Effector memory CD4-positive, alpha-beta T cell (primary cell): ENCODE results near the gene MEF2D.

Experiments
- DNase-seq, 3 donors: peaks; one replicate each; pipeline ENCODE4 v3.0.0-alpha.2; 2020
- H3K27ac ChIP-seq: 2 replicates; pipeline ENCODE4 v1.7.0; 2013; ENCODE audit warnings: mild to moderate bottlenecking, low read length, moderate library complexity; ENCODE audit not compliant: insufficient read depth, poor library complexity, severe bottlenecking
- H3K27me3 ChIP-seq: replicated peaks from 2 replicates; pipeline ENCODE4 v1.7.0; 2013; ENCODE audit warnings: mild to moderate bottlenecking, low read length; ENCODE audit not compliant: insufficient read depth, control insufficient read depth, poor library complexity, severe bottlenecking
- H3K36me3 ChIP-seq: 2 replicates; pipeline ENCODE4 v1.7.0; 2013; ENCODE audit warnings: mild to moderate bottlenecking, low read length, moderate library complexity; ENCODE audit not compliant: control insufficient read depth, insufficient read depth
- H3K4me1 ChIP-seq: 2 replicates; pipeline ENCODE4 v1.7.0; 2013; ENCODE audit warnings: low read length, mild to moderate bottlenecking; ENCODE audit not compliant: control insufficient read depth, insufficient read depth, poor library complexity, severe bottlenecking
- H3K4me3 ChIP-seq: 2 replicates; pipeline ENCODE4 v1.7.0; 2013; ENCODE audit warnings: low read length, low read depth, mild to moderate bottlenecking; ENCODE audit not compliant: insufficient read depth, poor library complexity, severe bottlenecking
- H3K9me3 ChIP-seq: 2 replicates; pipeline ENCODE4 v1.7.0; 2013; ENCODE audit warnings: mild to moderate bottlenecking, low read length, moderate library complexity; ENCODE audit not compliant: control insufficient read depth

MEF2D gene

GRCh38 chr1:156538711-156539440 is 38.3 kb upstream of the MEF2D start:
- Histone ChIP-seq H3K27ac (no peak overlapping the region), H3K4me3 (no peak overlapping the region), H3K4me1 (no peaks in the 10 kb centered on the region), H3K9me3 (no peaks in the 10 kb centered on the region), H3K36me3 (no peaks in the 10 kb centered on the region), H3K27me3 (no peaks in the 10 kb centered on the region)
- no peak for DNase-seq

- no peaks in the 10 kb centered on the region for H3K4me1 ChIP-seq
- no peaks in the 10 kb centered on the region for H3K9me3 ChIP-seq
- DNase-seq = no peak
- no peak overlapping the region for H3K27ac ChIP-seq
- no peak overlapping the region for H3K4me3 ChIP-seq
- no peaks in the 10 kb centered on the region for H3K27me3 ChIP-seq
- no peaks in the 10 kb centered on the region for H3K36me3 ChIP-seq
Observed at GRCh38 chr1:156537027-156537426, 36.5 kb upstream of the MEF2D start.

- Histone ChIP-seq H3K27ac (no peak overlapping the region), H3K4me3 (no peak overlapping the region), H3K27me3 (no peaks in the 10 kb centered on the region)
Observed at GRCh38 chr1:156534424-156535060, 34.0 kb upstream of the MEF2D start.

DNA sequence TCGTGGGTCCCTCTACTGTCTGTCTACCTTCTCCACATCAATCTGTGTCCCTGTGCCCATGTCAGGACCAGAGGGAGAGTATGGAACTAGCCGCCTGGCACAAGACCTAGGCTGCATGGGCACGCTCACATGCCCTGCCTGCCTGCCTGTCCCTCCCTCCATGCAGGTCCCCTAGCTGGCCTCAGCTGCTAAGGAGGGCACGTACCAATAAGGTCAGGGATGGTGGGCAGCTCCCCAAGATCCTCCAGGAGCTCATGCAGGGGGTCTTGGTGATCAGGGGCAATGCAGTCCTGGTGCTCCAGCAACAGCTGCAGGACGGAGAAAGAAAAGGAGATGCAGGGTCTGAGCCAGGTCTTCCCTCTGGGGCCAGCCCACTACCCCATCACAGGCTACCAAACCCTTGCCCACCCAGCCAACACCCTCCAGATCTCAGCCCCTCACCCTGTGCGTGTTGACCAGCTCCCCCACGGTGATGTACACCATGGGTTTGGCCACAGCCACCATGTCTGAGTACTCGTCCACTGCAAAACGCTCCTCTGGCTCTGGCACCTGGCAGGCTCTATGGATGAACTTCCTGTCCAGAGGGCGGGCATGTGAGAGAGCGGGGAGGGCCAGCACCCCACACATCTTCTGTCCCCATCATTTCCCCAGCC is 33.1 kb upstream of the MEF2D start:
- no peak for DNase-seq
- no peaks in the 10 kb centered on the region for H3K36me3 ChIP-seq
- H3K9me3 ChIP-seq = no peaks in the 10 kb centered on the region
- no peaks in the 10 kb centered on the region for H3K27me3 ChIP-seq
- H3K27ac ChIP-seq = no peak overlapping the region
- no peak overlapping the region for H3K4me3 ChIP-seq
- no peaks in the 10 kb centered on the region for H3K4me1 ChIP-seq

More at GRCh38 chr1:156534424-156535060, 34.0 kb upstream of the MEF2D start:
- Histone ChIP-seq H3K9me3 (no peaks in the 10 kb centered on the region), H3K36me3 (no peaks in the 10 kb centered on the region), H3K4me1 (no peaks in the 10 kb centered on the region)
- DNase-seq = no peak

GRCh38 chr1:156532374-156532773 is 31.8 kb upstream of the MEF2D start:
- Histone ChIP-seq H3K4me1 (peaks cover 6% of the 10 kb centered on the region), H3K36me3 (no peaks in the 10 kb centered on the region), H3K27me3 (no peaks in the 10 kb centered on the region), H3K27ac (no peak overlapping the region), H3K9me3 (no peaks in the 10 kb centered on the region), H3K4me3 (no peak overlapping the region)
- DNase-seq = no peak

- Histone ChIP-seq H3K27me3 (no peaks in the 10 kb centered on the region), H3K36me3 (no peaks in the 10 kb centered on the region), H3K4me1 (peaks cover 6% of the 10 kb centered on the region), H3K4me3 (no peak overlapping the region), H3K9me3 (no peaks in the 10 kb centered on the region), H3K27ac (no peak overlapping the region)
- no peak for DNase-seq
Observed at GRCh38 chr1:156530006-156530405, 29.4 kb upstream of the MEF2D start.

GRCh38 chr1:156528875-156529425 is 28.4 kb upstream of the MEF2D start:
- H3K4me3 ChIP-seq = no peak overlapping the region
- H3K27me3 ChIP-seq = no peaks in the 10 kb centered on the region
- no peak overlapping the region for H3K27ac ChIP-seq
- no peaks in the 10 kb centered on the region for H3K36me3 ChIP-seq
- peaks cover 6% of the 10 kb centered on the region for H3K4me1 ChIP-seq
- H3K9me3 ChIP-seq = no peaks in the 10 kb centered on the region
- DNase-seq = no peak

DNA sequence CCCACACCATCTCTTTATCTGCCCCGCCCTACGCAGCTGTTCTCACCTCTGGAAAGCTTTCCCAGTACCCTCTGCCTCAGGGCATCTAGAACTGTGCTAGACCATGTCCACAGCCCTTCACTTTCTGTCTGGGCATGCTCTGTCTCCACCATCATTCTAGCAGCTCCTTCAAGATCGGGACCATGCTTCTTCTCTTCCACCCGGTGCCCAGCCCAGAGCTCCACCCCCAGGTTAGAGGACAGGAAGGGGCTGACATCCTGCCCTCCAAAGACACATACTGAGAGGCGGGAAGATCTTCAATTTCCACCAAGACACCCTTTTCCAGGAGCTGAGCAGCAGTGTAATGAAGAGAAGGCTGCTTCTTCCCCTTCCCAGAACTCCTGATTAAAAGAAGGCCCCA is 27.7 kb upstream of the MEF2D start:
- Histone ChIP-seq H3K4me1 (peaks cover 6% of the 10 kb centered on the region), H3K36me3 (no peaks in the 10 kb centered on the region), H3K4me3 (no peak overlapping the region), H3K9me3 (no peaks in the 10 kb centered on the region), H3K27me3 (no peaks in the 10 kb centered on the region), H3K27ac (no peak overlapping the region)
- DNase-seq = no peak

- DNase-seq = no peak
- H3K36me3 ChIP-seq = no peaks in the 10 kb centered on the region
Observed at GRCh38 chr1:156527584-156527983, 27.0 kb upstream of the MEF2D start.

More at GRCh38 chr1:156527584-156527983, 27.0 kb upstream of the MEF2D start:
- H3K4me1 ChIP-seq = peaks cover 6% of the 10 kb centered on the region
- H3K27me3 ChIP-seq = no peaks in the 10 kb centered on the region
- H3K27ac ChIP-seq = no peak overlapping the region
- no peaks in the 10 kb centered on the region for H3K9me3 ChIP-seq
- no peak overlapping the region for H3K4me3 ChIP-seq
